ENCODE data around the gene GSS.
A peak's percentile ranks its signal among the peaks of the same experiment; 100 is the strongest.

DNA sequence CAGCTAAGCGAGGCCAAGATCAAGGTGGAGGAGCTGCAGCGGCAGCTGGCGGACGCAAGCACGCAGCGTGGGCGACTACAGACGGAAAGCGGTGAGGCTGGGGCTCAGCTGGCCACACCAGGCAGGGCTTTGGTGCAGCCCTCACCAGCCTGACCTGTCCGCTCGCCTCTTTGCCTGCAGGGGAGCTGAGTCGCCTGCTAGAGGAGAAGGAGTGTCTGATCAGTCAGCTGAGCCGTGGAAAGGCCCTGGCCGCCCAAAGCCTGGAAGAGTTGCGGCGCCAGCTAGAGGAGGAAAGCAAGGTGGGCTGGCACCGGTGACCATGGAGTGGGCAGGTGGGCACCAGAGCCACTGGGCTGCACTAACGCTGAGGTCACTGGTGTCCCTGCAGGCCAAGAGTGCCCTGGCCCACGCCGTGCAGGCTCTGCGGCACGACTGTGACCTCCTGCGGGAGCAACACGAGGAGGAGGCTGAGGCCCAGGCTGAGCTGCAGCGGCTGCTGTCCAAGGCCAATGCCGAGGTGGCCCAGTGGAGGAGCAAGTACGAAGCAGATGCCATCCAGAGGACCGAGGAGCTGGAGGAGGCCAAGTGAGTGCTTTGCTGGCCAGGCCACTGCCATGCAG lies 42.8 kb upstream of the GSS start:
- TF ChIP-seq POLR2A (IDR thresholded peaks at IDR 0.05; ENCODE audit: control extremely low read depth in 1 of 2, low read depth in 2 of 2, low read length in 2 of 2): no peak
- TF ChIP-seq, protein P1, sequence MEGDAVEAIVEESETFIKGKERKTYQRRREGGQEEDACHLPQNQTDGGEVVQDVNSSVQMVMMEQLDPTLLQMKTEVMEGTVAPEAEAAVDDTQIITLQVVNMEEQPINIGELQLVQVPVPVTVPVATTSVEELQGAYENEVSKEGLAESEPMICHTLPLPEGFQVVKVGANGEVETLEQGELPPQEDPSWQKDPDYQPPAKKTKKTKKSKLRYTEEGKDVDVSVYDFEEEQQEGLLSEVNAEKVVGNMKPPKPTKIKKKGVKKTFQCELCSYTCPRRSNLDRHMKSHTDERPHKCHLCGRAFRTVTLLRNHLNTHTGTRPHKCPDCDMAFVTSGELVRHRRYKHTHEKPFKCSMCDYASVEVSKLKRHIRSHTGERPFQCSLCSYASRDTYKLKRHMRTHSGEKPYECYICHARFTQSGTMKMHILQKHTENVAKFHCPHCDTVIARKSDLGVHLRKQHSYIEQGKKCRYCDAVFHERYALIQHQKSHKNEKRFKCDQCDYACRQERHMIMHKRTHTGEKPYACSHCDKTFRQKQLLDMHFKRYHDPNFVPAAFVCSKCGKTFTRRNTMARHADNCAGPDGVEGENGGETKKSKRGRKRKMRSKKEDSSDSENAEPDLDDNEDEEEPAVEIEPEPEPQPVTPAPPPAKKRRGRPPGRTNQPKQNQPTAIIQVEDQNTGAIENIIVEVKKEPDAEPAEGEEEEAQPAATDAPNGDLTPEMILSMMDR (IDR thresholded peaks at IDR 0.05; ENCODE audit: control extremely low read depth in 1 of 3, insufficient read depth in 1 of 3, low read depth in 1 of 3, low read length in 3 of 3): peak; percentile 71 to 72 (median 72)
- TF ChIP-seq JUND (IDR thresholded peaks at IDR 0.05; ENCODE audit: low read length): no peak
- TF ChIP-seq SRF (IDR thresholded peaks at IDR 0.05; ENCODE audit: low read depth, low read length): no peak
- TF ChIP-seq RXRA (IDR thresholded peaks at IDR 0.05; ENCODE audit: insufficient read depth, low read depth, low read length): no peak
- no peak for TF ChIP-seq GABPA (IDR thresholded peaks at IDR 0.05; ENCODE audit: borderline replicate concordance, insufficient read depth, low read length)
- TF ChIP-seq, protein P2, sequence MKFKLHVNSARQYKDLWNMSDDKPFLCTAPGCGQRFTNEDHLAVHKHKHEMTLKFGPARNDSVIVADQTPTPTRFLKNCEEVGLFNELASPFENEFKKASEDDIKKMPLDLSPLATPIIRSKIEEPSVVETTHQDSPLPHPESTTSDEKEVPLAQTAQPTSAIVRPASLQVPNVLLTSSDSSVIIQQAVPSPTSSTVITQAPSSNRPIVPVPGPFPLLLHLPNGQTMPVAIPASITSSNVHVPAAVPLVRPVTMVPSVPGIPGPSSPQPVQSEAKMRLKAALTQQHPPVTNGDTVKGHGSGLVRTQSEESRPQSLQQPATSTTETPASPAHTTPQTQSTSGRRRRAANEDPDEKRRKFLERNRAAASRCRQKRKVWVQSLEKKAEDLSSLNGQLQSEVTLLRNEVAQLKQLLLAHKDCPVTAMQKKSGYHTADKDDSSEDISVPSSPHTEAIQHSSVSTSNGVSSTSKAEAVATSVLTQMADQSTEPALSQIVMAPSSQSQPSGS (IDR thresholded peaks at IDR 0.05; ENCODE audit: low read length): no peak
- TF ChIP-seq JUN (IDR thresholded peaks at IDR 0.05; ENCODE audit: low read depth, low read length): no peak
- TF ChIP-seq EP300 (IDR thresholded peaks at IDR 0.05; ENCODE audit: borderline replicate concordance in 1 of 2, low read depth in 2 of 2, low read length in 2 of 2): no peak
- TF ChIP-seq RBBP5 (IDR thresholded peaks at IDR 0.05; ENCODE audit: borderline replicate concordance, low read depth, low read length): no peak
- TF ChIP-seq KDM1A (IDR thresholded peaks at IDR 0.05; ENCODE audit: borderline replicate concordance, low read length): no peak
- TF ChIP-seq, protein P3, sequence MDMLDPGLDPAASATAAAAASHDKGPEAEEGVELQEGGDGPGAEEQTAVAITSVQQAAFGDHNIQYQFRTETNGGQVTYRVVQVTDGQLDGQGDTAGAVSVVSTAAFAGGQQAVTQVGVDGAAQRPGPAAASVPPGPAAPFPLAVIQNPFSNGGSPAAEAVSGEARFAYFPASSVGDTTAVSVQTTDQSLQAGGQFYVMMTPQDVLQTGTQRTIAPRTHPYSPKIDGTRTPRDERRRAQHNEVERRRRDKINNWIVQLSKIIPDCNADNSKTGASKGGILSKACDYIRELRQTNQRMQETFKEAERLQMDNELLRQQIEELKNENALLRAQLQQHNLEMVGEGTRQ (IDR thresholded peaks at IDR 0.05; ENCODE audit: low read length): no peak
- no peak for TF ChIP-seq CBX5 (IDR thresholded peaks at IDR 0.05; ENCODE audit: low read depth, low read length)
- TF ChIP-seq EZH2 (IDR thresholded peaks at IDR 0.05; ENCODE audit: low read depth, low read length, severe bottlenecking): no peak

All from H1 (cell line).